K562 (cell line): ENCODE data around the gene UQCC5. TPM values are rescaled to one million over a fixed set of nuclear protein-coding genes. Genes with fewer than 3 reads are reported as not detected.

ENCODE experiments used
- ATF1 ChIP-seq, 2 experiments: fragments of 450-650 bp in 1 of 2; IDR thresholded peaks; 2 replicates each; pipeline ENCODE4 v1.6.1; 2016; ENCODE audit warnings: missing compliant biosample characterization in 1 of 2, missing genetic modification characterization in 1 of 2
- DEAF1 ChIP-seq: fragments of 450-650 bp; formaldehyde crosslinking; IDR thresholded peaks from 2 replicates; pipeline ENCODE4 v1.4.0; 2020; ENCODE audit warnings: mild to moderate bottlenecking, moderate library complexity
- E2F3 ChIP-seq: fragments of 250-450 bp; sonication (Bioruptor Pico); IDR thresholded peaks from 2 replicates; pipeline ENCODE4 v1.4.0; 2020; ENCODE audit warnings: mild to moderate bottlenecking
- EGR1 ChIP-seq: fragments of 450-650 bp; conservative IDR thresholded peaks from 2 replicates; pipeline ENCODE4 v1.6.1; 2017; ENCODE audit warnings: mild to moderate bottlenecking
- ETV1 ChIP-seq: fragments of 450-650 bp; conservative IDR thresholded peaks from 2 replicates; pipeline ENCODE4 v1.6.1; 2016; ENCODE audit warnings: missing genetic modification characterization, control low read depth, low read depth, missing compliant biosample characterization
- FOXA3 ChIP-seq, 2 experiments: fragments of 450-650 bp in 1 of 2; sonication (generic) in 1 of 2; formaldehyde crosslinking; IDR thresholded peaks in 1 of 2; conservative IDR thresholded peaks in 1 of 2; 2 replicates each; pipeline versions ENCODE4 v1.4.0 to v1.8.0; 2020 to 2022; ENCODE audit warnings: mild to moderate bottlenecking in 2 of 2, missing genetic modification reagents in 1 of 2
- HDGF ChIP-seq: fragments of 450-650 bp; IDR thresholded peaks from 2 replicates; pipeline ENCODE4 v1.6.1; 2016
- L3MBTL2 ChIP-seq: fragments of 450-650 bp; IDR thresholded peaks from 2 replicates; pipeline ENCODE4 v1.6.1; 2016; ENCODE audit warnings: mild to moderate bottlenecking, moderate library complexity
- LEF1 ChIP-seq: fragments of 450-650 bp; IDR thresholded peaks from 2 replicates; pipeline ENCODE4 v1.6.1; 2016; ENCODE audit warnings: mild to moderate bottlenecking
- MNT ChIP-seq, 2 experiments: fragments of 450-650 bp; conservative IDR thresholded peaks; 2 replicates each; pipeline ENCODE4 v1.6.1; 2017; ENCODE audit warnings: mild to moderate bottlenecking in 2 of 2, moderate library complexity in 2 of 2
- NFE2 ChIP-seq: IDR thresholded peaks from 2 replicates; pipeline ENCODE4 v1.6.1; 2014; ENCODE audit warnings: antibody characterized with exemption, low read depth
- SIN3A ChIP-seq, 2 experiments: fragments of 150-350 bp in 1 of 2; IDR thresholded peaks; 2 replicates each; pipeline ENCODE4 v1.6.1; 2011 to 2016; ENCODE audit warnings: borderline replicate concordance in 2 of 2, low read depth in 2 of 2, low read length in 2 of 2, mild to moderate bottlenecking in 2 of 2, moderate library complexity in 2 of 2; ENCODE audit not compliant: control insufficient read depth in 1 of 2
- SUPT5H ChIP-seq: fragments of 450-650 bp; IDR thresholded peaks from 2 replicates; pipeline ENCODE4 v1.6.1; 2016
- TCF7 ChIP-seq: sonication (generic); IDR thresholded peaks from 2 replicates; pipeline ENCODE4 v1.6.1; 2016; ENCODE audit warnings: antibody characterized with exemption, borderline replicate concordance
- TCF7L2 ChIP-seq: fragments of 150-350 bp; IDR thresholded peaks from 2 replicates; pipeline ENCODE4 v1.6.1; 2016; ENCODE audit warnings: low read depth, mild to moderate bottlenecking, low read length, moderate library complexity
- TEAD1 ChIP-seq, 2 experiments: fragments of 450-650 bp in 1 of 2; sonication (generic) in 1 of 2; formaldehyde crosslinking; IDR thresholded peaks; 2 replicates each; pipeline versions ENCODE4 v1.4.0 to v1.8.0; 2020 to 2022; ENCODE audit warnings: mild to moderate bottlenecking in 2 of 2, missing genetic modification reagents in 1 of 2
- TFAM ChIP-seq: fragments of 250-450 bp; sonication (Bioruptor Pico); conservative IDR thresholded peaks from 2 replicates; pipeline ENCODE4 v1.5.0; 2021; ENCODE audit warnings: mild to moderate bottlenecking, moderate library complexity
- polyA plus RNA-seq, 8 experiments: library from polyadenylated mRNA; depleted of rRNA in 4 of 8; stranded (reverse) in 5 of 8; unstranded in 3 of 8; fragments of >200 nt; fragmentation: Nextera tagmentation in 2 of 8; fragmentation: Illumina TruSeq in 1 of 8; extraction: Ambion mirVana in 2 of 8; extraction: Trizol in 1 of 8; gene quantifications; 2 replicates each; pipeline versions ENCODE4 v1.2.1 to v1.2.3, GENCODE V29; 2011 to 2014; ENCODE audit warnings: inconsistent platforms in 1 of 8, missing spikeins in 1 of 8
- total RNA-seq, 7 experiments: library from RNA; depleted of rRNA in 6 of 7; stranded (reverse); fragments of >200 nt in 6 of 7; fragmentation: Illumina TruSeq in 2 of 7; extraction: Trizol in 2 of 7; gene quantifications; 2 replicates each; pipeline versions ENCODE4 v1.2.1 to v1.2.3, GENCODE V29; 2011 to 2021; ENCODE audit warnings: low replicate concordance in 1 of 7
- TF ChIP-seq, protein P1 (sequence below): sonication (generic); formaldehyde crosslinking; IDR thresholded peaks from 2 replicates; pipeline ENCODE4 v1.9.0; 2022; ENCODE audit warnings: mild to moderate bottlenecking, missing genetic modification reagents
- TF ChIP-seq, protein P2 (sequence below): fragments of 450-650 bp; IDR thresholded peaks from 2 replicates; pipeline ENCODE4 v1.6.1; 2016; ENCODE audit warnings: borderline replicate concordance
- TF ChIP-seq, protein P3 (sequence below): IDR thresholded peaks from 3 replicates; pipeline ENCODE4 v1.6.1; 2011; ENCODE audit warnings: borderline replicate concordance, mild to moderate bottlenecking; ENCODE audit not compliant: insufficient read length, insufficient read depth

Gene UQCC5
- total and polyA plus RNA-seq, 9 of the 15 experiments (the other 6 are each of a cell fraction or from before 2014, with no cell fraction given) = 10.2 to 55.4 (median 33.8) TPM

DNA sequence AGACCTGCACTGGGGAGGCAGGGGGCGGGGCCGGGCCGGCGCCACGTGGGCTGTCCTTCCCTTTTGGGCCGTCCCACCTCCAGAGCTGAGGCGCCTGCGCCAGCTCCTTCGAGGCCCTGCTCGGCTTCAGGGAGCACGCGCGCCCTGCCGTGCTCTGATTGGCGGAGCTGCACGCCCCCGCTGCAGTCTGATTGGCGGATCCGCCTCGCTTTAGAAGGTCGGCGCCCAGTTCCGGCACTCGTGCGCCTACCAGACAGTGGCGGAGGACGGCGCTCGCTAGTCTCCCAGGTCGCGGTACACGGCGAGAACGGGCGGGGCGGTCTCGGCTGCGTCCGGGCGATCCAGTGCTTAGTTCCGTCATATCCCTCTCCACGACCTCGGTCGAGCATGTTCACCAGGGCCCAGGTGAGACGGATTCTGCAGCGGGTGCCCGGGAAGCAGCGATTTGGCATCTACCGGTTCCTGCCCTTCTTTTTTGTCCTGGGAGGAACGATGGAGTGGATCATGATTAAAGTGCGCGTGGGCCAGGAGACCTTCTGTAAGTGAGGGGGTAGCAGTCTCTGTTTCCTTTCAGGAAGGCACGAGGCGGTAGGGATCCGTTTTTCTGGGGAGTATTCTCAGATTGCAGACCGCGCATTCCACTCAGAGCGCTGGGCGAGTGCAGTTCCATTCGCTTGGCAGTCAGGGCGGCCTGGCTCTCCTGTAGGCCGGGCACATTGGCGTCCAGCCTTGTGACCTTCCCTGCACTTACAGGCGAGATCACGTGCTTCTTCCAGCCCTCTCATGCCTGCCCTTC, at the start of gene UQCC5 (continued):
- TF ChIP-seq ETV1 (peak; percentile 70), SUPT5H (peak; percentile 89), L3MBTL2 (peak; percentile 95), ATF1 (CRISPR knock-in tag; IDR thresholded peaks at IDR 0.05) (no peak), ATF1 (tag; IDR thresholded peaks at IDR 0.05) (peak; percentile 43; the same call in 1 of the 2 replicates), E2F3 (CRISPR knock-in tag) (no peak), TFAM (no peak), DEAF1 (CRISPR knock-in tag) (no peak), LEF1 (no peak), NFE2 (no peak), FOXA3 (CRISPR knock-in tag; conservative IDR thresholded peaks at IDR 0.05 in 1 of 2, IDR thresholded peaks at IDR 0.05 in 1 of 2) (no peak), TCF7 (no peak), SIN3A (IDR thresholded peaks at IDR 0.05; ENCODE audit: borderline replicate concordance in 2 of 2, control insufficient read depth in 1 of 2, low read depth in 2 of 2, low read length in 2 of 2) (peak; percentile 29 to 74; a peak in 3 of 4 replicates), TEAD1 (CRISPR knock-in tag; IDR thresholded peaks at IDR 0.05) (0 out of 4 replicates have a peak, but pooled peaks of 1 of the 2 experiments have one; percentile 32), MNT (conservative IDR thresholded peaks at IDR 0.05) (peak; percentile 94 to 95), HDGF (no peak), EGR1 (peak; percentile 98), TCF7L2 (no peak)
- TF ChIP-seq, protein P1, sequence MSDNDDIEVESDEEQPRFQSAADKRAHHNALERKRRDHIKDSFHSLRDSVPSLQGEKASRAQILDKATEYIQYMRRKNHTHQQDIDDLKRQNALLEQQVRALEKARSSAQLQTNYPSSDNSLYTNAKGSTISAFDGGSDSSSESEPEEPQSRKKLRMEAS = peak; percentile 93
- TF ChIP-seq, protein P2, sequence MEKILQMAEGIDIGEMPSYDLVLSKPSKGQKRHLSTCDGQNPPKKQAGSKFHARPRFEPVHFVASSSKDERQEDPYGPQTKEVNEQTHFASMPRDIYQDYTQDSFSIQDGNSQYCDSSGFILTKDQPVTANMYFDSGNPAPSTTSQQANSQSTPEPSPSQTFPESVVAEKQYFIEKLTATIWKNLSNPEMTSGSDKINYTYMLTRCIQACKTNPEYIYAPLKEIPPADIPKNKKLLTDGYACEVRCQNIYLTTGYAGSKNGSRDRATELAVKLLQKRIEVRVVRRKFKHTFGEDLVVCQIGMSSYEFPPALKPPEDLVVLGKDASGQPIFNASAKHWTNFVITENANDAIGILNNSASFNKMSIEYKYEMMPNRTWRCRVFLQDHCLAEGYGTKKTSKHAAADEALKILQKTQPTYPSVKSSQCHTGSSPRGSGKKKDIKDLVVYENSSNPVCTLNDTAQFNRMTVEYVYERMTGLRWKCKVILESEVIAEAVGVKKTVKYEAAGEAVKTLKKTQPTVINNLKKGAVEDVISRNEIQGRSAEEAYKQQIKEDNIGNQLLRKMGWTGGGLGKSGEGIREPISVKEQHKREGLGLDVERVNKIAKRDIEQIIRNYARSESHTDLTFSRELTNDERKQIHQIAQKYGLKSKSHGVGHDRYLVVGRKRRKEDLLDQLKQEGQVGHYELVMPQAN = 0 out of 2 replicates have a peak, but pooled peaks have one; percentile 56
- TF ChIP-seq, protein P3, sequence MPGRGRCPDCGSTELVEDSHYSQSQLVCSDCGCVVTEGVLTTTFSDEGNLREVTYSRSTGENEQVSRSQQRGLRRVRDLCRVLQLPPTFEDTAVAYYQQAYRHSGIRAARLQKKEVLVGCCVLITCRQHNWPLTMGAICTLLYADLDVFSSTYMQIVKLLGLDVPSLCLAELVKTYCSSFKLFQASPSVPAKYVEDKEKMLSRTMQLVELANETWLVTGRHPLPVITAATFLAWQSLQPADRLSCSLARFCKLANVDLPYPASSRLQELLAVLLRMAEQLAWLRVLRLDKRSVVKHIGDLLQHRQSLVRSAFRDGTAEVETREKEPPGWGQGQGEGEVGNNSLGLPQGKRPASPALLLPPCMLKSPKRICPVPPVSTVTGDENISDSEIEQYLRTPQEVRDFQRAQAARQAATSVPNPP = no peak
